Tongue (tissue), 2 donors: ENCODE measurements around the gene CPA4. TPM values are rescaled to one million over a fixed set of nuclear protein-coding genes. Genes with fewer than 3 reads are reported as not detected.
"Not testable (repeated sequence)": the region's sequence is repeated elsewhere in the genome, so short reads cannot be mapped to it uniquely, and the experiment has no call there.

Source experiments
- DNase-seq: peaks from one replicate; pipeline ENCODE4 v3.0.0-alpha.2; 2015
- total RNA-seq: library from RNA; depleted of rRNA; stranded (reverse); fragments of >200 nt; gene quantifications from one replicate; pipeline ENCODE4 v1.2.3, GENCODE V29; 2014

The CPA4 gene
- total RNA-seq, 1 donor from 2014 or later, result 2.4 TPM

DNA sequence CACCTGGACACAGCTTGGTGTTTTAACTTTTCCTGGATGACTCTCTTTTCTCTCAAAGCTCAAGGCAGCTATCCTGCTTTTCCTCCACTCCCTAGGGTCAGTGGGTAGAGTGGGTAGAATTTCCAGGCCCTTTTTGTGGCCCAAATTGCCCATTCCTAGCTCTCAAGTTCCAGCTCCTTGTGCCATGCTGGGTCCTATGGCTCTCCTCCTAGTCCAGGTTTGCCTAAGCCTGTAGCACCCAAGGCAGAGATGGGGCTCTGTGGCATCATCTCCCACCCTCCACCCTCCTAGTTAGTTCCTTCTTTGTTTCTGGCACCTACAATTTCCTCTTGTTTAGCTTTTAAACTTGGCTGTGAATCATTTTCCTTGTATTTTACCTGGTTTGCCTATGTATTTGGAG is 9.7 kb downstream of the CPA4 start:
- no peak for DNase-seq

DNA sequence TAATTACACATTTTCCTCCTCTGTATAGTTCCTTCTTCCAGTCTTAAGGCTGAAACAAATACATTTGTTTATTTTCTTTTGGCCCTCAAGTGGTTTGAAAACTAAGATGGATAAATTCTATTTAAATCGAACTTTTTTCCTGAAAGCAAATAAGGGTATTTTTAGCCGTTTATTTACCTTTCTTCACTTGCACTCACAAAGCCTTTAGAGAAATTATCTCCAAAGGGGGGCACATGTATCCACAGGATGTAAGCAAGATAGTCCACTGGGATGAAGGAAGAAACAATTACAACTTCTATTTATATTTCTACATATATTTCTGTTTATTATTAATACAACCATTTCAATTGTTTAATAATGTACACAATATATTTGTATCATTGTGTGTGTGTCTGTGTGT is 10.2 kb downstream of the CPA4 start:
- no peak for DNase-seq

DNA sequence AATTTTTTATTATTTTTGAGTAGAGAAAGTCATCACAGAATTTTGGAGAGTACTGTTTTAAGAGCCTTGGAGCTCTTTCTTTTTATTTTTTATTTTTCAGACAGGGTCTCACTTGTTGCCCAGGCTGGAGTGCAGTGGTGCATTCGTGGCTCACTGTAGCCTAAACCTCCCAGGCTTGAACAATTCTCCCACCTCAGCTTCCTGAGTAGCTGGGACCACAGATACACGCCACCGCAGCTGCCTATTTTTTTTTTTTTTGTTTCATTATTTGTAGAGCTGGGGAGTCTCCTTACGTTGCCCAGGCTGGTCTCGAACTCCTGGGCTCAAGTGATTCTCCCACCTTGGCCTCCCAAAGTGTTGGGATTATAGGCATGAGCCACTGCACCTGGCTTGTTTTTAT is 10.6 kb downstream of the CPA4 start:
- DNase-seq, result no peak

DNA sequence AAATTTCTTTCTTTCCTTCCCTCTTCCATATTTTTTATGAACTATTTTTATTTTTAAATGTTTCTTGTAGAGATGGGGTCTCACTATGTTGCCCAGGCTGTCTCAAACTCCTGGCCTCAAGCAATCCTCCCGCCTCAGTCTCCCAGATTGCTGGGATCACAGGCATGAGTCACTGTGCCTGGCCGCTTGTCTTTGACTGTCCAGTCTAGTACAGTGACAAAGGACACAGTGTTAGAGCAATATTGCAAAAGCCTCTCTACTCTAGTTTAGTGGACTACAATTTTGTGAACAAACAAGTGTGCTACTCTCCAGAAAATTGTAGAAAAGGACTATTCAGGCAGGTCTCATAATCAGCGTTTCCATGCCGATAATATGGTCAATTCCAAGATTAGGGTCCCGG is 11.0 kb downstream of the CPA4 start:
- no peak for DNase-seq

DNA sequence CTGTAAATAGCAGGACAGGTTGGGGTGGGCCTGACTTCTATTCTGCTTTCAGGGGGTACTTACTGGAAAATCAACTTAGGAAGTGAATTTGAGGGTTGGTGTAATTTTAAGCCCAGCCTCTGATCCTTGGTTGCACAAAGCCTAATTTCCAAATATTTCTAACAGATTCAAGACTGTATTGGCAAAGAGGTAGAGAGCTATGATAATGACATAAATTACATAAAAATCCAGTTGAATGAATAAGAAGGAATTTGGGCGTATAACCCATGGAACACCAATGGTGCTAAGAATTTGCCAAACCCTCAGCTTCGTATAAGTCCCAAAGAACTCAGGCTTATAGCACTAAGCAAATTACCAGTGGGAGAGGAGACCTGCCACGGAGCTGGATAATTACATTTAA is 11.9 kb downstream of the CPA4 start:
- DNase-seq, result no peak

DNA sequence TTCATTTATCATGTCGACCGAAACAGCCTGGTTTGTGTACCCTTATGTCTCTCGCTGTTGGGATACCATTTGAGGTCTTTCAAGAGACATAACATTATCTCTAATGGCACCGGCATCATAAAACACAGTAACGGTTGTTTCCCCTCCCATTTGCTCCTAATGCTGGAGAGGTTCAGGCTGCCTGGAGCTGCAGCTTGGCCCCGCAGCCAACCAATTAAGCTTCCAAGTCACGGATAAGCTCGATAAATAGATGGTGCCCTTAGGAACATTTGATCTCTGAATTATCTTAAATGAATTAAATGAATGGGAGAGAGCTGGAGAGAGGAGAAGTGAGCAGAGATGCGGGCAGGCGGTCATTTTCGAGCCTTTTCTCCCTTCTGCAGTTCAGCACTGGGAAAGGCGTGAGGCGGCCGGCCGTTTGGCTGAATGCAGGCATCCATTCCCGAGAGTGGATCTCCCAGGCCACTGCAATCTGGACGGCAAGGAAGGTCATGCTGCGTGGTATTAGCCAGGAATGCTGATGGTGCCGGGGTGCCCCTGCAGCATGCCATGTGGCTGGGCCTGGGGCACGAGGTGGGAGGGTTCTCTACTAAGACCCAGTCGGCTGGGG is 12.6 kb downstream of the CPA4 start:
- no peak for DNase-seq

DNA sequence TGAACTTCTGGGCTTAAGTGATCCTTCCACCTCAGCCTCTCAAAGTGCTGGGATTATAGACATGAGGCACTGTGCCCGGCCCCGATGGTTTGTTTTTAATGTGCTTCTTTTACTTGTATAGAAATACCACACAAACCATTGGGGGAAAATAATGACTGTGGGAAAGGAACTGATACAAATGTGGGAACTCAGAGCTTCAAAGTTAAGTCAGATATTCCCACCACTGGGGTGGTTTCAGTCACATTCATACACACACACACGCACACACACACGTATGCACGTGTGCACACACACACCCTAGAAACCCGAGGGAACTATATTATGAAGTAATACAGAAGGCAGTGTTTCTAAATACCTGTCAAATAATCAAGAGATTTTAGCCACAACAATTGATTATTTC is 17.0 kb downstream of the CPA4 start:
- DNase-seq, result no peak

DNA sequence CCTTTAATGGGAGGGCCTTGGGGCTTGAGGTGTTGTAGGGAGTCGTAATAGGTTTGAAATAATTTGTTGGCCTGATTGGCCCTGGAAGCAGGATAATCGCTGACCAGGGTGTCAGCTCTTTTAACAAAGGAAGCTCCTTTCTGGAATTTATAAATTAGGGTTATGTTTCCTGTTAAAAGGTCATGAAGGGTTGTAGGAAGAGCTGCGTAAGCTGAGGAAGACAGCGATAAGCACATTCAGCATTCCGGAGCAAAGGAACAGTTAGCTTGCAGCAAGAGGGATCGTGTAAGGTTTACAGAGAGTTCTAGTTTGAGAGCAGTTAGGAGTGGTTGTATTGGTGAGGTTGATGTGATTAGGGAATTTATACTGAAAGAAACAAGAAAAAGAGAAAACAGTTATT is 21.3 kb downstream of the CPA4 start:
- no peak for DNase-seq

DNA sequence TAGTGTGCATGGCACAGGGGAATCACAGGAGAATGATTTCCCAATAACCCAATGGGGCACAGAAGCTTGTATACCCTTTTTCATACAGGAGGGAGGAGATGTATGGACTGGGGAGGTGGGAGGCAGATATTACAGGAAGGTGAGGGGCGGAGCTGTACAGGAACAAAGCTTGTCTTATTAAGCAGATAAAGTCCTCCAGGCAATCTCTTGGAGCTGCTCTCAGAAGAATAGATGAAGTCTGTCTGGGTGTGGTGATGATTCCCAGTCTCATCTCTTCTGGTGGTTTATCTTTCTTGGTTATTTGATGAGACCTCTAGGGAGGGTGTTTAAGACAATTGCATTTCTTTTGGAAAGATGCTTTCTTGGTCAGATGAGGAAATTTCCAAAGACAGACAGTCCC is 26.6 kb downstream of the CPA4 start:
- DNase-seq, result no peak

DNA sequence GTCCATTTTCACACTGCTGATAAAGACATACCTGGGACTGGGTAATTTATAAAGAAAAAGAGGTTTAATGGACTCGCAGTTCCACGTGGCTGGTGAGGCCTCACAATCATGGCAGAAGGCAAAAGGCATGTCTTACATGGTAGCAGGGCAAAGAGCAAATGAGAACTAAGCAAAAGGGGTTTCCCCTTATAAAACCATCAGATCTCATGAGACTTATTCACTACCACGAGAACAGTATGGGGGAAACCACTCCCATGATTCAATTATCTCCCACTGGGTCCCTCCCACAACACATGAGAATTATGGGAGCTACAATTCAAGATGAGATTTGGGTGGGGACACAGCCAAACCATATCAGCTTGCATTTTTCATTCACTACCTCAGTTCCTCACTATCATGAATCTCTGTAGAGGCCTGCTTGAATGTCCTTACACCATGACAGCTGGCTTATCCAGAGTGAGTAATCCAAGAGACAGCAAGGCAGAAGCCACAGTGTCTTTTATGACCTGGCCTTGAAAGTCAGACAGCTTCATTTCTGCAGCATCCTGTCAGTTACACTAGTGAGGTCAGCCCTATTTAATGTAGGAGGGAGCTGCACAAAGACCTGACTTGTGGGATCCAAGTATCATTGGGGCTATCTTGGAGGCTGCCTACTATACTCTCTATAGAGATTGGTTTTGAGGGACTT is 28.7 kb downstream of the CPA4 start:
- DNase-seq, result not testable (repeated sequence)

DNA sequence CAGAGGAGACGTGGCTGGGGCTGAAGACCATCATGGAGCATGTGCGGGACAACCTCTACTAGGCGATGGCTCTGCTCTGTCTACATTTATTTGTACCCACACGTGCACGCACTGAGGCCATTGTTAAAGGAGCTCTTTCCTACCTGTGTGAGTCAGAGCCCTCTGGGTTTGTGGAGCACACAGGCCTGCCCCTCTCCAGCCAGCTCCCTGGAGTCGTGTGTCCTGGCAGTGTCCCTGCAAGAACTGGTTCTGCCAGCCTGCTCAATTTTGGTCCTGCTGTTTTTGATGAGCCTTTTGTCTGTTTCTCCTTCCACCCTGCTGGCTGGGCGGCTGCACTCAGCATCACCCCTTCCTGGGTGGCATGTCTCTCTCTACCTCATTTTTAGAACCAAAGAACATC is 29.7 kb downstream of the CPA4 start:
- DNase-seq, result no peak

DNA sequence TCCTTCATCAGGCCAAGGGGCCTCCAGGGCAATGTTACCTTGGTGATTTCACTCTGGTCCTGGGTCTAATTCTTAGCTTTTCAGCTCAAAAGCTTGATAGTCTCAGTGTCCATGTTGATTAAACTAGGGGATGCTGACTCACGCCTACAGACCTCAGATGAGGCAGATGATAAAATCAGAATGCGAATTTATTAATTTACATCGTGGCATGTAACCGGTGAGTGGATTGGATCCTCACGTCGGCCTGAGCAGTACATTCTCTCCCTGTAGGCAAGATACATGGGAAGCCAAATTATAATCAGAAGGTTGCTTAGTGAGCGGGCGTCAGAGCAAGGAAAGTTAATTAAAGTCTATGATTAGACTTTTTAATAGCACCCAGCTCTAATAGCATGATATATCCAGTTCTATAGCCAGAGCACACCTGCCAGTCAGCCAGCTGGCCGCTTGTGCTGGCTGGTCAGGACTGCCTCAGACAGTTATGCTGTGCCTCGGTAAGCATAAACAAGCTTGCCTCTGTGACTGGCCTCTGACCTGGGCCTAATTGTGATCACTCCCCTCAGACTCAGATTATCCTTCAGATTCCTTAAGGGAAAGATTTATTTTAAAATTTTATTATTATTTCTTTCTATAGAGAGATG is 31.5 kb downstream of the CPA4 start:
- DNase-seq, result no peak

DNA sequence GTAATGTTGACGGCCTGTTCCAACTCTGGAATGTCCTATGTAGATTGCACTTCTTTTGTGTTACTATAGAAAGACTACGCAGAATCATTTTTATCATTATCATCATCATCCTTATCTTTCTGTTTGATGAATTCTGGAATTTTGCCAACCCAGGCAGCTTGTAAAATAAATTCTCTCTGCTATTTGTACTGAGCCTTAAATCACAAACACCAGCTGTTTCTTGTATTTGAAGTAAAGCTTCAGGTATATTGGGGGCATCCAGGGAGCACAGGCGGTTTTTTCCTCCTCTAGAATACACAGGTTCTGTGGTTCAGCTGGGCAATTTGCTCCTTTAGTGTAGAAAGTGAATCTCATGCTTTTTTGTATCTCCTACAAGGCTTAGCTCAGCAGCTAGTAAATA is 36.7 kb downstream of the CPA4 start:
- DNase-seq, result no peak

DNA sequence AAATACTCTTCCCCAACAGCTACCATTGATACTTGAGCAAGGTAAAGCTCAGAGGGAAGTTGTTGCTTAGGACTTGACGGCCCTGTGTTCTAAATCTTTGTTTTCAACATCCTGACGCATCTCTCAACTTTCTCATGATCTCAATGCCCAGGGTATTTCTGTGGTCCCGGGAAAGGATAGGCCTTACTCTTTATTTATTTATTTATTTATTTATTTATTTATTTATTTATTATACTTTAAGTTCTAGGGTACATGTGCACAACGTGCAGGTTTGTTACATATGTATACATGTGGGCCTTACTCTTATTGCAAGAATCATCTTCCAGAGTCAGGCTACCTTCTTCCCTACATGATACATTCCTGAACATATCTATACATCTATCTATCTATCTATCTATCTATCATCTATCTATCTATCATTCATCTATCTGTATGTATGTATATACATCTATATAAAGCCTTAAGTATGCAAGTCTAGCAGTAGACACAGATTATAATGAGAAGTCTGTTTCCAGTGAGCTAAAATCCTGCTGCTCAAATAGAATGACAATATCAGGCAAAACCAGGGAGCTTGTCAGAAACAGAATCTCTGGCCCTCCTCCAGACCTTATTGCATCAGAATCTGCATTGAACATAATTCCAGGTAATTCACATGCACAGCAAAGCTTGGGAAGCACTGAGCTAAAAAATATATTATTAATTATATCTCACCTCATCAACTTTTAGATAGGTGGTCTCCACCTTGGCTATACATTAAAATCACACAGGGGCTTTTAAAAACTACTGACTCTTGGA is 39.5 kb downstream of the CPA4 start:
- no peak for DNase-seq

DNA sequence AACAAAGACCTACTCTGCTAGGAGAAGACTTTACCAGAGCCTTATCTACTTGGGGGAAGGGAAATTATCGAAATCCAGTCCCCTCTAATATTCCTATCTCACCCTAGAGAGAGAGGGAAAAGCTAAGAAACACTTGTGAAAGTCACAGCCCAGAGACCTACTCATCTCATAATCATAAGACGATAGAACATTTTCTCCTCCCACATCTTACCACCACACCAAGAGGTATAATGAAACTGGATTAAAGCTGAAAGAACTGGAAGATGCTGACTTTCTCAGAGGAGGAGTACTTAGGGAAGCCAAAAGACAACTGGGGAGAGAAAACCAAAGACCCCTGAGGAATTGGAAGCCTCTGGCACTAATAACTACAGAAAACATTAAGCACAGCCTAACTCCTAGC is 40.9 kb downstream of the CPA4 start:
- DNase-seq, result no peak

DNA sequence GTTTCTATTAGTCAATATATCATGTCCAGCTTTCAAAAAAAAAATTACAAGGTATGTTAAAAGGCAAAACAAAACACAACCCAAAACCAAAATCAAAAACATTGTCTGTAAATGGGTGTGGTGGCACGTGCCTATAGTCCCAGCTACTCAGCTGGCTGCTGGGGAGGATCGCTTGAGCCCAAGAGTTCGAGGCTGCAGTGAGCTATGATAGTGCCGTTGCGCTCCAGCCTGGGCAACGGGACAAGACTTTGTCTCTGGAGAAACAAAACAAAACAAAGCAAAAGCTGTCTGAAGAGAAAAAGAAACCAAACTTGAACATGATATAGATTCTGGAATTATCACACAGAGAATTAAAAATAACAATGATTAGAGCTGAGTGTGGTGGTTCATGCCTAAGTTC is 41.3 kb downstream of the CPA4 start:
- DNase-seq, result peak; percentile 69

DNA sequence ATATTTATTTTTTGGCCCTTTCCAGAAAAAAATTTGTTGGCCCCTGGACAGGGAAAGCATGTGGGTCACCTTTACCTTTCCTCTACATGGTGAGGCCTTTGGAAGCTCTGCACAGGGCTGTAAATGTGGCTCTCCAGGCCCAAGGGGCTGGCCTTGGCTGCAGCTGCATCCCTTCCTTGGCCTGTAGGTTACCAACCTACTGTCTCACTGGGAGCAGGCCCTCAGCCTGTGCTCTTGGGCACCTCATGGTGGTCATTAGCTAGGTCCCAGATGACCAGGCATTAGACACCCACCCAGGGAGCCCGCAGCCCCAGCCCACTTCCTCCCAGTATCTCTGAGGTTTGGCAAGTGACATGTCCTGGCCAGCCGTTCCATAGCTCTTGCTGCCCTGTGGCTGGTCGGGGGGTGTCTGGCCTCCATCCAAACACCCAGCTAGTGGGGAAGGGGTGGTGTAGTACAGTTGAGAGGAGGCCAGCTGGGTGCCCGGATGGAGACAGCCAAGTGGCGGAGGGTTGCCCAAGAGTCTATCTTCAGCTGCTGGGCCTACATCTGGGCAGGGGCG is 44.5 kb downstream of the CPA4 start:
- DNase-seq, result no peak

DNA sequence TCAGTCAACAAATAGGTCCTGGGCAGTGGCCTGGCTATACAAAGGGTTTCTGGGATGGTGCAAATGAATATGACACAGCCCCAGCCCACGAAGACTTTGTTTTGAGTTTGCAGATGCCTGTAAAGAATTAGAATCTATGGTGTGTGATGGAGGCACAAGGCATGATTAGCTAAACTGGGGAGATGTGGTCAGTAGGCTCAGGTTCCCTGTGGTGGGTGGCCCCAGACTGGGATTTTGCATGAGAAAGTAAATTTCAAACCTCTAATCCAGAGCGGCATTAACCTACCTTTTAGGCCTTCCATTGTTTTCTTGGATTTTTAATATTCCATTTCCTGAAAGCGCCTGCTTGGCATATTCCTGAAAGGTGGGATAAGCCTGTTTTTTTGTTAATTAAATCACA is 45.3 kb downstream of the CPA4 start:
- DNase-seq, result no peak

DNA sequence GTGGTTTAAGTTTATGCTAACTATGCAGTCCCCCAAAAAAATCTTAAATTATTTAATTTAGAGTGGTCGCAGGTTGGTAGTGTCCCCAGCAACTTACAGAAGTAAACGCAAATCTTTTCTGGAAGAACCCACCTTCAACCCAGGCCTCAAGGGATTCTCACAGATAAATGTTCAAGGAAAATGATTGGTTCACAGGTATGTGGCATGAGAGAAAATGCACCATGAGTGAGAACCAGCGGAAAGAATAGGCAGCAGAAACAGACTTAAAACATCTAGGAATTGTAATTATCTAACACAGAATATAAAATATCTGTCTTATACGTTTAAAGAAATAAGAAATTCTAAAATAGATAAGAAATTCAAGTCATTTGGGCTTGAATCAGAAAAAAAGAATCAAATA is 48.9 kb downstream of the CPA4 start:
- DNase-seq, result no peak

DNA sequence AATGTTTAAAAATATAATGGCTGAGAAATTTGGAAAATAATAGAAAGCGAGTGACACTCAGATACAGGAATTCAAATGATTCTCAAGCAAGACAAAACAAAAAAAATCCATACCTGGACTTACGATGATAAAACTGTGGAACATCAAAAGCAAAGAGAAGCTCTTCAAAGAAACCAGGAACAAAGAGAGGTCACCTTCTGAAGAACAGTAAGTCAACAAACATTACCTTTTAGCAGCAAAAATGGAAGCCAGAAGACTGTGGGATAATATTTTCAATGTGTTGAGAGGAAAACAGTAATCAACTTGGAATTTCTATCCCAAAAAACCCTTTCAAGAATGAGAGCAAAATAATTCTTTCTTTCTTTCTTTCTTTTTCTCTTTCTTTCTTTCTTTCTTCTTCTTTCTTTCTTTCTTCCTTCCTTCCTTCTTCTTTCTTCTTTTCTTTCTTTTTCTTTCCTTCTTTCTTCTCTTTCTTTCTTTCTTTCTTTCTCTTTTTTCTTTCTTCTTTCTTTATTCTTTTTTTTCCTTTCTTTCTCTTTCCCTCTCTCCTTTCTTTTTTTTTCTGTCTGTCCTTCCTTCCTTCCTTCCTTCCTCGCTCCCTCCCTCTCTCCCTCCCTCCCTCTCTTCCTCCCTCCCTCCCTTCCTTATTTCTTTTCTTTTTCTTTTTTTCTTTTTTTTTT is 49.9 kb downstream of the CPA4 start:
- DNase-seq, result no peak

DNA sequence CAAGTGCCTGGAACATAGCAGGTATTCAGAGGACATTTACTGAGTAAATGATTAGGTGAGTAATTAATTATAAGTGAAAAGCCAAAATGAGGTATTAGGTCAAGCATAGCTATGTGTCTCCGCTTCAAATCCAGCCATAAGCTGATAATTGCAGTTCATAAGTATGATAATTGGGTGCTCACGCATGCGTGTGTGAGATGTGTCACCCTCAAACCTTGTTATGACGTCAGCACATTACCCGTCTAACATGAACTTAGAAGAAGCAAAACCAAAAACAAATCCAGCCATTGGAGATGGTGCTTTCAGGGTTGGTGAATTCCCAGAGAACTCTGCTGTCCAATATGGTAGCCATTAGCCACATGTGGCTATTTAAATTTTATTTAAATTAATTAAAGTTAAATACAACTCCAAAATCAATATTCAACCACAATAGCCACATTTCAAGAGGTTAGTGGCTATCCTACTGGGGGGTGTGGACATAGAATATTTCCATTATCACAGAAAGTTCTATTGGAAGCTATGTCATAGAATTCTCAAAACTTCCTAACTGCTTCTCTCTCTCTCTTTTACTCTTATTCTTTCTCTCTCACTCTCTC is 51.4 kb downstream of the CPA4 start, which contains the start of gene CPA5:
Gene CPA5, plus strand, starts transcription at position 546 of the 596 bp plus-strand sequence. CDS start 1,670 bp downstream, outside the sequence.
- DNase-seq, result no peak

DNA sequence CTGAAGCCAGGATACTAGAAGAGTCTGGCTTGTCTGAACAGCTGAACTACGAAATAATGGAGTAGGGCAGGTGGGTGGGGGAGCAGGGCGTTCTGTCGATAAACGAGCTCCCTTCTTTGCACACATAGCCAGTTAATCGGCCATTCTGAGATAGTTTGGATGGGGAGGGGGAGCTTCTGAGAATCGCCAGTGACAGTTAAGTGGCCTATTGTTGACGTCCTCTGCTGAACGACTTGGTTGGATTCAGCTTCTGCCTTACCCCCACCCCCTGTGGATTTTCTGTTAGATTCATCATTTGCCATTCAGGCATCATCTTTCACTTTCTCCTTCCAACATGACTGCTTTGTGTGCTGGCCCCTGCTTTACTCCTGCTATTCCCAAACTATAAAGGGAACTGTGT is 52.2 kb downstream of the CPA4 start:
- peak; percentile 91 for DNase-seq
